Testis (tissue), 2 donors: ENCODE data around the gene CITED2.

Source experiments
- CTCF ChIP-seq, 3 experiments: fragments of 450-650 bp in 2 of 3; fragments of 200-600 bp in 1 of 3; sonication (generic) in 1 of 3; IDR thresholded peaks; one replicate each; pipeline ENCODE4 v1.5.1; 2016 to 2019; ENCODE audit warnings: antibody characterized with exemption in 3 of 3, mild to moderate bottlenecking in 2 of 3, moderate library complexity in 1 of 3
- POLR2A ChIP-seq: fragments of 450-650 bp; IDR thresholded peaks from one replicate; pipeline ENCODE4 v1.6.1; 2017; ENCODE audit warnings: antibody characterized with exemption, mild to moderate bottlenecking, moderate library complexity

GRCh38 chr6:139370999-139371345, 3.5 kb downstream of the CITED2 start:
- TF ChIP-seq CTCF (IDR thresholded peaks at IDR 0.05) (no peak), POLR2A (no peak)
